ENCODE data around the gene LAMP2.
"Not testable (repeated sequence)": the region's sequence is repeated elsewhere in the genome, so short reads cannot be mapped to it uniquely, and the experiment has no call there.

LAMP2 gene

GRCh38 chrX:120468825-120469525 lies at the start of gene LAMP2:
TSS of gene LAMP2 (minus strand) at chrX:120469296. CDS start at chrX:120469169, 127 bp downstream.
- peak; percentile 64 for DNase-seq

- DNase-seq, result no peak
Measured at GRCh38 chrX:120517936-120518335, 48.8 kb upstream of the LAMP2 start.

DNA sequence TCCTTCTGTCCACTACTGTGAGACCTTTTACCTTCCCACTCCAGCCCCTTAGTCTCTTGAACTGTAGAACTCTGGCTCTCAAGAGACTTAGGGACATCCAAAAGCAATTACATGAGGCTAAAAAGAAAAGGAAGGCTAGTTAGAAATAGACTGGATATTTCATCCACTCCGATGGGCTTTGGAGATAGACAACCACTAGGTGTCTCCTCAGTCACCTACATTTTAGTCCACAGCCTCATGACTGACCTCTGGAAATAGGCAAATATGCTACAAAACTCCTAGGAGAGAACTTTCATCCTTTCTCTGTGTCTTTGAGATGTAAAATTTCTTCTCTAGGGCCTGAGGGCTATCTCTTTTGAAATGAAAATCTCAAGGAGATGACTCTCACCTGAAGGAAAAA lies 45.1 kb upstream of the LAMP2 start:
- DNase-seq, result no peak

GRCh38 chrX:120512627-120513026 lies 43.5 kb upstream of the LAMP2 start:
- DNase-seq, result no peak

- DNase-seq, result no peak
Measured at GRCh38 chrX:120512222-120512621, 43.1 kb upstream of the LAMP2 start.

GRCh38 chrX:120504569-120504968 lies 35.5 kb upstream of the LAMP2 start:
- no peak for DNase-seq

GRCh38 chrX:120499301-120500072 lies 30.4 kb upstream of the LAMP2 start:
- no peak for DNase-seq

GRCh38 chrX:120490119-120490518 lies 21.0 kb upstream of the LAMP2 start:
- DNase-seq, result not testable (repeated sequence)

DNA sequence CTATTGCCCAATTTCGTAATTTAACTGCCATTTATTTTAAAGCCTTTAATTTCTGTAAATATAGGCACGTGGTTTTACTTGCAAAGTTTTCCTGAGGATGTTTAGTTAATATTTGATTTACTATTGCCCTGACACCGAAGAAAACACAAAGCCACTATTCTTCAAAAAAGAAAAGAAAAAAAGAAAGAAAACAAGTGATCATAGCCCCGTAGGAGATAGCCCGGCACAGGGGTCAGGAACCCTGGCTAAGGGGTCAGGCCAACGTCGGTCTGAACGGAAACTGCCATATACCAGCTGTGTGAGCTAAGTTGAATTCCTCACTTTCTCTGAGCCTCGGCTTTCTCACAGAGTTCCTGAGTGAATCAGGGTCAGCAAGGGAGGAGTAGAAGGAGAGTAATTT lies 17.7 kb upstream of the LAMP2 start:
- no peak for DNase-seq

GRCh38 chrX:120485638-120486520 lies 16.8 kb upstream of the LAMP2 start:
- peak; percentile 32 for DNase-seq

DNA sequence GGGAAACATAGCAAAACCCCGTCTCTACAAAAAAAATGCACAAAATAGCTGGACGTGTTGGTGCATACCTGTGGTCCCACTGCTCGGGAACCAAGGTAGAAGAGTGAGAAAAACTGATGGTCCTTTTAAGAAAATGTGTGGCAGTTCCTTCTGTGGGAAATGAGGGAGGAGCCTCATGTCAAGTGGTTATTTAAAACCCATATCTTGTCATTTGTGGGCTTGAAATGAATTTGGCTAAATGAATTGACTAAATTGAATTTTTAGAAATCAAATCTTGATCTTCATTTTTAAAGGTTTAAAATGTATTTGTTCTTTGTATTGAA lies 16.2 kb upstream of the LAMP2 start:
- no peak for DNase-seq

- DNase-seq, result no peak
Measured at GRCh38 chrX:120477453-120477852, 8.4 kb upstream of the LAMP2 start.

DNA sequence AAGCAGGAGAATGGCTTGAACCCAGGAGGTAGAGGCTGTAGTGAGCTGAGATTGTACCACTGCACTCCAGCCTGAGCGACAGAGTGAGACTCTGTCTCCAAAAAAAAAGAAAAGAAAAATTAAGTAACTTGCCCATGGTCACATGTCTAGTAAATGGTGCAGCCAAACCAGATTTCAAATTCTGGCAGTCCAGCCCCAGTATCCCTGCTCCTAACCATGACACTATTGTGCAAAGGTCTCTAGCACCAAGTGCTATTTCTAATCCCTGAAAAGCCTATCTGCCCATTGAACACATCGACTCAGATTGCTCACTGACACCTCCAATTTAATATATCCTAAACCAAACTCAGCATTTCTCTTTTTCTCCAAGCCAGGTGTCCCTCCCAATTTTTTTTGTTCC lies 7.6 kb upstream of the LAMP2 start:
- DNase-seq, result no peak

- DNase-seq, result not testable (repeated sequence)
Measured at GRCh38 chrX:120475447-120475846, 6.4 kb upstream of the LAMP2 start.

DNA sequence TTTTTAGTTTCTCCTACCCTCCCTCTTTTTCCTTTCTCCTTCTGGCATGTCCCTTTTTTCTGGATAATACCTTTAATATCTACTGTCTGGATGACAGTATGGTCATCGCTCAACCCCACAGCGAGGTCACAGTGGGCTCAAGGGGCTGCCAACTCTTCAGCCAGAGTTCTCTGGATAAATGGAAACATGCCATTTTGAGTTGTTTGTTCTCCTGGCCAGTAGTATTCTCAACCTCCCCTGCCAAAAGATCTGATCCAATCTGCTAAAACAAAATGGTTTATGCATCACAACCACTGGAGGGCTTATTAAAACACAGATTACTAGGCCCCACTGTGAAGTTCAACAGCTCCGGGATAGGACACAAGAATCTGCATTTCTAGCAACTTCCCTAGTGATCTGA lies 5.0 kb upstream of the LAMP2 start:
- DNase-seq, result no peak

DNA sequence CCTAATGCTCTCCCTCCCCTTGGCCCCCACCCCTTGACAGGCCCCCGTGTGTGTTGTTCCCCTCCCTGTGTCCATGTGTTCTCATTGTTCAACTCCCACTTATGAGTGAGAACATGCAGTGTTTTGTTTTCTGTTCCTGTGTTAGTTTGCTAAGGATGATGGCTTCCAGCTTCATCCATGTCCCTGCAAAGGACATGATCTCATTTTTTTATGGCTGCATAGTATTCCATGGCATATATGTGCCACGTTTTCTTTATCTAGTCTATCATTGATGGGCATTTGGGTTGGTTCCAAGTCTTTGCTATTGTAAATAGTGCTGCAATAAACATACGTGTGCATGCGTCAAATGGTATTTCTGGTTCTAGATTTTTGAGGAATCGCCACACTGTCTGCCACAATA lies 561 bp upstream of the LAMP2 start:
- not testable (repeated sequence) for DNase-seq

- no peak for DNase-seq
Measured at GRCh38 chrX:120468479-120468824, 644 bp downstream of the LAMP2 start.

DNA sequence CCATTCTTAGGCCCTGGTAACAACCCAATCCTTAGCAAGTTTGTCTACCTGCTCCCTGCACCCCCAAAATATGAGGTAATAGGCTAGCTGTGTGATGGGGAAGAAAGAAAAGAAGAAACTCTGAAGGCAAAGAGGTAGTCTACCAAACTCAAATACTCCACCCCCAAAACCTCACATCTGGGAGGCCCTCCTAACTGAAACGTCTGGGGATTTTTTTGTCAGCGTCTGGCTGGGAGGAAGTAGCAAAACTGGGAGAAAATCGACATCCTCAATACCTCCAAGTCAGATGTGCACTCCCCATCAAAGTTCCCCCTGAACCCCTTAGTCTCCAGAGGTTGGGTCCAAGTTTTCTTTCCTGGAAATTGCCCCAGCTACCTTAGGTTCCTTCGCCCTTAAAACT lies 1.0 kb downstream of the LAMP2 start:
- DNase-seq, result no peak

DNA sequence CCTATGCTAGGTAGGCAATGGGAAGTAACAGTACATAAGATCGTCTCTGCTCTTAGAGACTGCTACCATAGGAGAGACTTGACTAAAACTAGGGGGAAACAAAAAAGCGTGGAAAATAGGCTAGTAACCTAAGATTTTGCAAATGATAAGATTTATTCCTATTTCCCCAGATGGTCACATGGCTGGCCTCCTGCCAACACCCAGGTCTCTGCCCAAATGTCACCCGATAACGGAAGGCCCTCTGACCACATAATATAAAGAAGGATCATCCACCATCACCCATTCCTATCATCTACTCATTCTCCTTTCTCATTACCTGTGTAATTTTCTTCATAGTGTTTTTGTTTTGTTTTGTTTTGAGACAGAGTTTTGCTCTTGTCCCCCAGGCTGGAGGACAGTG lies 4.7 kb downstream of the LAMP2 start:
- no peak for DNase-seq

DNA sequence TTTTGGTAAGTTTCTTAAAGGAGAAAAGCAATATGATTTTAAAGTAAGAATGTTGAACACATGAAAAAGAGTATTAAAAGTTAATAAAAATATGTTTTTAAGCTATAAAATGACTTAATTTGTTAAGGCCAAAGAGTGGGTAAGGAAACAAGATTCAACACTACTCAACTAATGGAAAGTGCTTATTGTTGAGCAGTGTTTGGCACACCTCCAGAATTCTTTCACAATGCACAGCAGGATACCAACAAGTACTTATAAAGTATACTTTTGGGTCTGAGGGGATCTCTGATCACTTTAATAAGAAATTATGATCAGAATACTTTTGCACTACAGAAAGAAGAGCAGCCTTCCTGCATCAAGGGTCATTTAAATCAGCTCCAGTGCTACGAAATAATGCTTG lies 5.9 kb downstream of the LAMP2 start:
- no peak for DNase-seq

DNA sequence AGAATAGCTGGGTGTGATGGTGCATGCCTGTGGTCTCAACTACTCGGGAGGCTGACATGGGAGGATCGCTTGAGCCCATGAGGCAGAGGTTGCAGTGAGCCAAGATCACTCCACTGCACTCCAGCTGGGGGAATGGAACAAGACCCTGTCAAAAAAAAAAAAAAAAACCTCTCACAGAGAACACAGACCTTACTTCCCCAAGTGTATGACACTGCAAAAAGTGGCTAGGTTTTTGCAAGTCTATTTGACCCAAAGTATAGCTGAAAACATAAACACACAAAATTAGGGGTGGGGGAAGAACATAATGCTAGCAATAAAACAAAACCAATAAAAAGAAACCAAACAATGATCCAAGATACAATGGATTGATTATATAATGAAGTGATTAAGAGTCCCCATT lies 6.7 kb downstream of the LAMP2 start:
- no peak for DNase-seq

DNA sequence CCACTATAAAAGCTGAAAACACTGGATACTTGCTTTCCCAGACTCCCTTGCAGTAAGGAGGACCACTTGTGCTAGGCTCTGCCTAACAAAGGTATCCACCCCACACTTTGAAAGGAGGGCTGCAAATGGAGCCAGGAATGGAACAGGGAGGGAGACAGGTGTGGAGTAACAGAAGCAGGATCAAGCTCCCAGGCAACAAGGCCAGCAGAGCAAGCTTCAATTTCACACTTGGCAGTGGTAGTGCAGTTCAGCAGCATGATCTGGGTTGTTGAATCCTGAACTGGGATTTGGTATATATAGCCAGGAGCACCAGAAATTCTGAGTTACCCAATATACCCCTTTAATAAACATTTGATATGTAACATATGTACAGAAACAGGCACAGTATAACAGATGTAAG lies 9.8 kb downstream of the LAMP2 start:
- no peak for DNase-seq

DNA sequence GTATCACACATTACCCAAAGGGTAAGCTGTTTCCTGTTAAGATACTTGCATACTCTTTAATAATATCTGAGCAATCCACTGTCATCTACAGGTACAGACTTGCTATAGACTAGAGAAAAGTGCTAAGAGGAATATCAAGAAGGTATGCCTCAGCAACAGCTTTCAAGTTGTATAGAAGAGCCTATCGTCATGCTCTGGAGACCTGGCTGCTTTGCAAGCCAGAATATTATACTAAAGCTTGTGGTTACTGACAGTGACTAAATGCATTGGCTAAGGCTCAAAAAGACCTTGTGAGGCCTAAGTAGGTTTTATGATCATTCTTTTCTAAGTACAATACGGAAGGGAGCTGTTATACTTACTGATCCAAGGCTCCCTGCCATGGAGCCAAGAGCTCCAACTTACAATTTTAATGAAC lies 11.3 kb downstream of the LAMP2 start:
- no peak for DNase-seq

GRCh38 chrX:120456973-120457372 lies 12.1 kb downstream of the LAMP2 start:
- DNase-seq, result no peak
